Cardiac fibroblast (primary cell): ENCODE data around the gene JRKL.

Source experiments
- DNase-seq, 2 donors: peaks; one replicate each; pipeline versions ENCODE4 v3.0.0 to v3.0.0-alpha.2; 2010; ENCODE audit warnings: low read depth in 2 of 2
- H3K4me3 ChIP-seq, 2 donors: replicated peaks in 1 of 2; 1 replicate in 1 of 2; 2 replicates in 1 of 2; pipeline ENCODE4 v1.5.1; 2011; ENCODE audit warnings: low read depth in 2 of 2, low read length in 2 of 2, mild to moderate bottlenecking in 2 of 2, moderate library complexity in 1 of 2
- CTCF ChIP-seq: IDR thresholded peaks from one replicate; pipeline ENCODE4 v1.5.1; 2011; ENCODE audit warnings: low read depth, mild to moderate bottlenecking, low read length, inconsistent platforms

Gene JRKL

DNA sequence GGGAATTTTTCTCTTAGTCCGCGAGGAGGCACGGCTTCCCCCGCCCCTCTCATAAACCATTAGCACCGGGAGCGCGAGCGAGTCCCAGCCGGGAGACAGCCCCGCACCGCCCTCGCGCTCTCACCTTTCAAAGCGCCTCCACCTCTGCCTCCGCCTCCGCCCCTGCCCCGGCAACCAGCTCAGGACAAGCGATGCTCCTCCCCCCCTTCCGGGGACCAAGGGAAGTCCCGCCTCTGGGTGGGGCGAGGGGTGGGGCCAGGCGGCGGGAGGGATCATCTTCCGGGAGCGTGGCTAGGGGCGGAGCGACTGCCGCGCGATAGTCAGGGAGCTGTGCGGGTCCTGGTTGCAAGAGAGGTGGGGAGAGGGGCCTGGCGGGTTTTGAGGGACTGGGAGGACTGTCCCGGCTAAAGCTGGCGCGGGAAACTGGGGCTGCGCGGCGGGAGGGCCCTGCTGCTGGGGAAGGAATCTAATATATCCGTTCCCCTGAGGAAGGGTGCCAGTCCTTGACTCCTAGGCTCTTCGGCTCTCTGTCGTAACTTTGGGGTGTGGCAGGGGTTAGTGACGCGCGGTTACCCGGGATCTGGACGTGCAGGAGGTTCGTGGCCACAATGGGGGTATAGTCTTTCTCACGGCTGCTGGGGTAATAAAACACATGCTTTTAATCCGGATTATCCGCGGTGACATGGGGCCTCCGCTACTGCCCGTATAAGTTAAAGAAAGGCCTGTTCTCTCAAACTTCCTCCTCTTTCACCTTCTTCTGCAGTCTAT, at the start of gene JRKL, which contains the start of gene CCDC82:
TSS of gene JRKL (plus strand) at position 294 of the 768 bp plus-strand sequence. CDS start 637 bp downstream, outside the sequence.
TSS of gene CCDC82 (minus strand) at position 193 of the 768 bp plus-strand sequence. CDS start 5,165 bp downstream, outside the sequence.
- peak; percentile 95 to 97 for DNase-seq
- no peak for TF ChIP-seq CTCF
- peak within 1 kb of the TSS; percentile 91 to 92 for H3K4me3 ChIP-seq

GRCh38 chr11:96340555-96340885, 49.3 kb upstream of the JRKL start:
- peak; percentile 63 to 68 for DNase-seq
- no peak for TF ChIP-seq CTCF
- H3K4me3 ChIP-seq = peak overlapping the region; percentile 65 to 66

DNA sequence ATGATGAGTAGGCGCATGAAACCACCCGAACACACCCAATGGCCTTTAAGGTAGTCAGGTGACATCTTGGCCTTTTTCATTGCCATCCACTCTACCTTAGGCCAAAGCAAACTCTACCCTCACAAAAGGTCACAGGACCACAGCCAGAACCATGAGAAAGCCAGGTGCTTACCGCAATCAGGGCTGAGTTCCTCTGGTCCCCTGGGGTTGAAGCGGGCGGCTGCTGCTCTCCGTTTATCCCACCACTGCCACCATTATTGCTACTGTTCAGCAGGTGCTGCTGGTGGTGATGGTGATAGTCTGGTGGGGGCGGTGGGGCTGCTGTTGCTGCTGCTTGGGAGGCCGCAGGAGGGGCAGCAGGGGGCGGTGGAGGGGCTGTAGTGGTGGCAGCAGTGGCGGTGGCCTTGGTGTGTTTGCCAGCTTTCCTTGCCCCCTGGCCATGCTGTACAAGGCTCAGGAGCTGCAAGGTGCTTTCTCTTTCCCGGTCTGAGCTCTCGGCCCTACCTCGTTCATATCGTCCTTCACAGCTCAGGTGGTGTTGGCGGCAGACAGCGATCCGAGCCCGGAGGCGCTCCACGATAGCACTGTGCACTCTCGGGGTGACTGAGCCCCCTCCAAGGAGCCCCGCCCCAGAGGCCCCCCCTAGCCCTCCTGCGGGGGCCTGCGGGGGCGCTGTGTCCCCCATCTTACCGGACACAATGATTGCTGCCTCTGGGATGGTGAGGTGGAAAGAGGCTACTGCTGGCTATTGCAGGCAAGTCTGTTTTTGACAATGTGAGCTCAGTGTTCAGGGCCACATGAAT, 48.4 kb upstream of the JRKL start:
- H3K4me3 ChIP-seq = peak overlapping the region; percentile 65 to 66
- peak; percentile 57 for TF ChIP-seq CTCF
- peak; percentile 61 to 74 for DNase-seq

DNA sequence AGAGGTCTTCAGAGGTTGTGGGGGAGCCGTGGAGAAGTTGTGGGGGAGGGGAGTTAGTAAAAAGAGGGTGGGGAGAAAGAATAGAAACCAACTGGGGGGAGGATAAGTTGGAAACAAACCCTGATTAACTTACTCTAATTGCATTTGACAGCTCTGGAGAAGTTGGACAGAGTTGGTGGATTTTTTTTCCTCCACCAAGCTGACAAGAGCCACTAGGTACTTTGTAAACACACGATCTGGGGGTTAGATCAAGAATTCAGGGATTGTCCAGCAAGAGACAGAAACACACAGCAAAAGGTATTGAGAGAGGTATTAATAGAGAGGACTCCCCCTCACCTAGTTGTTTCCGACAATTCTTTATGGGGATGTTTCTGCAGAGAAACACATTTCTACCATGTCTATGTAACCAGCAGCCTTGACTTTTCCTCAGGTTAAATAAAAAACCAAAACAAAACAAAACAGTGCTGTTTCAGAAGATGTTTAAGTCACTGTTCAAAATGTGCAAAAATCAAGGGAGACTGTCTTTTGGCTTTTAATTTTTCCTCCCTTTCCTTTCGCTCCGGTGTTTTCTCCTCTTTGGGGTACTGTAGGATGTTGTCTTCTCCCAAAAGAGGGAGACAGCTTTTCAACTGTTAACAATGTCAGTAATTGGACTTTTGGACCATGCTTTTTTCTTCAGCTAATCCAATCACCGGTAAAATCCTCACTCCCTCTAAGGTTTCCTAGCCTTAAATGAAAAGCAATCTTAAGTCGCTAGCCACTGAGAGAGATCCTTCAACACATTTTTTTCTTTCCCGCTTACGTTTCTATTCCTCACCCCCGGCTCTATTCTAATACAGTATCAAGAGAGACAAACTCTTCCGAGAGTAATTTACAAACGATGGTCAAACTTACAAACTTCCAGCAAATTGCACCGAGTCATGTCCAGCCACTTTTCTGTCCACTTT, 47.5 kb upstream of the JRKL start:
- peak in 1 of 2 donors; percentile 43 for DNase-seq
- H3K4me3 ChIP-seq = peak overlapping the region; percentile 65 to 66
- no peak for TF ChIP-seq CTCF

GRCh38 chr11:96342961-96343711, 46.7 kb upstream of the JRKL start, which contains the start of gene MAML2:
Gene MAML2, minus strand, starts transcription at chr11:96343195. Its CDS starts 1,300 bp downstream, at chr11:96341895.
- peak; percentile 89 for TF ChIP-seq CTCF
- peak within 1 kb of the TSS; percentile 65 to 66 for H3K4me3 ChIP-seq
- peak; percentile 96 to 97 for DNase-seq
